HepG2 (cell line): Measurements from ENCODE around the gene TNFAIP2. TPM values are rescaled to one million over a fixed set of nuclear protein-coding genes. Genes with fewer than 3 reads are reported as not detected.
A peak's percentile ranks its signal among the peaks of the same experiment; 100 is the strongest.

Experiments
- ARID2 ChIP-seq: sonication (generic); formaldehyde crosslinking; IDR thresholded peaks from 2 replicates; pipeline ENCODE4 v1.8.1; 2022; ENCODE audit warnings: mild to moderate bottlenecking, missing genetic modification reagents, borderline replicate concordance
- GABPA ChIP-seq, 2 experiments: IDR thresholded peaks; 2 replicates each; pipeline ENCODE4 v1.6.1; 2011 to 2016; ENCODE audit warnings: low read depth in 2 of 2, low read length in 1 of 2, missing biosample characterization in 1 of 2, missing genetic modification characterization in 1 of 2
- GTF3A ChIP-seq: sonication (generic); formaldehyde crosslinking; conservative IDR thresholded peaks from 2 replicates; pipeline ENCODE4 v1.4.0; 2020; ENCODE audit warnings: mild to moderate bottlenecking, missing genetic modification reagents
- HES4 ChIP-seq: sonication (generic); formaldehyde crosslinking; IDR thresholded peaks from 2 replicates; pipeline ENCODE4 v1.9.0; 2021; ENCODE audit warnings: mild to moderate bottlenecking, missing genetic modification reagents, borderline replicate concordance
- HIVEP1 ChIP-seq: sonication (generic); formaldehyde crosslinking; IDR thresholded peaks from 2 replicates; pipeline ENCODE4 v1.4.0; 2020; ENCODE audit warnings: mild to moderate bottlenecking, missing genetic modification reagents
- HMG20A ChIP-seq: IDR thresholded peaks from 2 replicates; pipeline ENCODE4 v1.6.1; 2016; ENCODE audit warnings: borderline replicate concordance
- JUND ChIP-seq: sonication (generic); formaldehyde crosslinking; IDR thresholded peaks from 2 replicates; pipeline ENCODE4 v1.8.0; 2022; ENCODE audit warnings: mild to moderate bottlenecking, missing genetic modification reagents
- KLF9 ChIP-seq: IDR thresholded peaks from 2 replicates; pipeline ENCODE4 v1.6.1; 2016; ENCODE audit warnings: low read depth
- NFIC ChIP-seq: IDR thresholded peaks from 2 replicates; pipeline ENCODE4 v1.6.1; 2012; ENCODE audit warnings: mild to moderate bottlenecking, low read length, inconsistent platforms
- NONO ChIP-seq, 2 experiments: fragments of 450-650 bp in 1 of 2; sonication (generic) in 1 of 2; formaldehyde crosslinking in 1 of 2; IDR thresholded peaks in 1 of 2; conservative IDR thresholded peaks in 1 of 2; 2 replicates each; pipeline versions ENCODE4 v1.6.1 to v1.8.0; 2017 to 2022; ENCODE audit warnings: mild to moderate bottlenecking in 1 of 2, missing genetic modification reagents in 1 of 2, moderate library complexity in 1 of 2
- PAF1 ChIP-seq: IDR thresholded peaks from 2 replicates; pipeline ENCODE4 v1.6.1; 2016; ENCODE audit warnings: missing genetic modification reagents, missing compliant biosample characterization
- PHF20 ChIP-seq: sonication (generic); formaldehyde crosslinking; IDR thresholded peaks from 2 replicates; pipeline ENCODE4 v1.5.0; 2020; ENCODE audit warnings: mild to moderate bottlenecking, missing genetic modification reagents
- SMC3 ChIP-seq: IDR thresholded peaks from 2 replicates; pipeline ENCODE4 v1.6.1; 2011; ENCODE audit warnings: low read length, improper control_type of control experiment
- TBX3 ChIP-seq: fragments of 450-650 bp; IDR thresholded peaks from 2 replicates; pipeline ENCODE4 v1.6.1; 2017; ENCODE audit warnings: antibody characterized with exemption, mild to moderate bottlenecking, inconsistent platforms, borderline replicate concordance
- YY1 ChIP-seq: IDR thresholded peaks from 2 replicates; pipeline ENCODE4 v1.6.1; 2011; ENCODE audit warnings: low read length, low read depth, moderate library complexity, mild to moderate bottlenecking; ENCODE audit not compliant: insufficient read depth, insufficient replicate concordance
- ZFP62 ChIP-seq: sonication (generic); formaldehyde crosslinking; IDR thresholded peaks from 2 replicates; pipeline ENCODE4 v1.4.0; 2020; ENCODE audit warnings: missing genetic modification reagents
- ZNF350 ChIP-seq: sonication (generic); formaldehyde crosslinking; IDR thresholded peaks from 2 replicates; pipeline ENCODE4 v1.4.0; 2020; ENCODE audit warnings: mild to moderate bottlenecking, low read depth, missing genetic modification reagents, borderline replicate concordance
- ZNF501 ChIP-seq: sonication (generic); formaldehyde crosslinking; IDR thresholded peaks from 2 replicates; pipeline ENCODE4 v1.5.1; 2020; ENCODE audit warnings: mild to moderate bottlenecking, moderate library complexity, missing genetic modification reagents
- ZNF607 ChIP-seq: sonication (generic); formaldehyde crosslinking; IDR thresholded peaks from 2 replicates; pipeline ENCODE4 v1.5.1; 2020; ENCODE audit warnings: missing genetic modification reagents, mild to moderate bottlenecking, borderline replicate concordance
- ZNF674 ChIP-seq: sonication (generic); formaldehyde crosslinking; IDR thresholded peaks from 2 replicates; pipeline ENCODE4 v1.5.0; 2020; ENCODE audit warnings: low read depth, mild to moderate bottlenecking, missing genetic modification reagents
- ZNF749 ChIP-seq: sonication (generic); formaldehyde crosslinking; IDR thresholded peaks from 2 replicates; pipeline ENCODE4 v1.8.0; 2022; ENCODE audit warnings: mild to moderate bottlenecking, missing genetic modification reagents, moderate library complexity, borderline replicate concordance
- ZNF790 ChIP-seq: sonication (generic); formaldehyde crosslinking; IDR thresholded peaks from 2 replicates; pipeline ENCODE4 v1.8.0; 2022; ENCODE audit warnings: missing genetic modification reagents, mild to moderate bottlenecking, borderline replicate concordance
- polyA plus RNA-seq, 8 experiments: library from polyadenylated mRNA; depleted of rRNA in 3 of 8; stranded (reverse) in 7 of 8; unstranded in 1 of 8; fragments of >200 nt; fragmentation: Illumina TruSeq in 4 of 8; extraction: Trizol in 4 of 8; gene quantifications; 2 replicates each; pipeline versions ENCODE4 v1.2.1 to v1.2.3, GENCODE V29; 2011 to 2016; ENCODE audit warnings: low read depth in 4 of 8, missing spikeins in 1 of 8, mixed read lengths in 1 of 8; ENCODE audit not compliant: insufficient read depth in 1 of 8
- total RNA-seq, 5 experiments: library from RNA; depleted of rRNA; stranded (reverse); fragments of >200 nt; fragmentation: Illumina TruSeq; extraction: Trizol; gene quantifications; 2 replicates each; pipeline ENCODE4 v1.2.3, GENCODE V29; 2016; ENCODE audit warnings: low read depth in 1 of 5
- TF ChIP-seq, protein P1 (sequence below): sonication (generic); formaldehyde crosslinking; IDR thresholded peaks from 2 replicates; pipeline ENCODE4 v1.9.0; 2022; ENCODE audit warnings: low read depth, missing genetic modification reagents
- TF ChIP-seq, protein P2 (sequence below): sonication (generic); formaldehyde crosslinking; IDR thresholded peaks from 2 replicates; pipeline ENCODE4 v1.5.0; 2020; ENCODE audit warnings: missing genetic modification reagents
- TF ChIP-seq, protein P3 (sequence below): sonication (generic); formaldehyde crosslinking; IDR thresholded peaks from 2 replicates; pipeline ENCODE4 v1.4.0; 2020; ENCODE audit warnings: missing genetic modification reagents

Gene TNFAIP2
- total and polyA plus RNA-seq, 2 of the 13 experiments (the other 11 are each of a cell fraction or from before 2014, with no cell fraction given) = 0.46 to 1.5 TPM

DNA sequence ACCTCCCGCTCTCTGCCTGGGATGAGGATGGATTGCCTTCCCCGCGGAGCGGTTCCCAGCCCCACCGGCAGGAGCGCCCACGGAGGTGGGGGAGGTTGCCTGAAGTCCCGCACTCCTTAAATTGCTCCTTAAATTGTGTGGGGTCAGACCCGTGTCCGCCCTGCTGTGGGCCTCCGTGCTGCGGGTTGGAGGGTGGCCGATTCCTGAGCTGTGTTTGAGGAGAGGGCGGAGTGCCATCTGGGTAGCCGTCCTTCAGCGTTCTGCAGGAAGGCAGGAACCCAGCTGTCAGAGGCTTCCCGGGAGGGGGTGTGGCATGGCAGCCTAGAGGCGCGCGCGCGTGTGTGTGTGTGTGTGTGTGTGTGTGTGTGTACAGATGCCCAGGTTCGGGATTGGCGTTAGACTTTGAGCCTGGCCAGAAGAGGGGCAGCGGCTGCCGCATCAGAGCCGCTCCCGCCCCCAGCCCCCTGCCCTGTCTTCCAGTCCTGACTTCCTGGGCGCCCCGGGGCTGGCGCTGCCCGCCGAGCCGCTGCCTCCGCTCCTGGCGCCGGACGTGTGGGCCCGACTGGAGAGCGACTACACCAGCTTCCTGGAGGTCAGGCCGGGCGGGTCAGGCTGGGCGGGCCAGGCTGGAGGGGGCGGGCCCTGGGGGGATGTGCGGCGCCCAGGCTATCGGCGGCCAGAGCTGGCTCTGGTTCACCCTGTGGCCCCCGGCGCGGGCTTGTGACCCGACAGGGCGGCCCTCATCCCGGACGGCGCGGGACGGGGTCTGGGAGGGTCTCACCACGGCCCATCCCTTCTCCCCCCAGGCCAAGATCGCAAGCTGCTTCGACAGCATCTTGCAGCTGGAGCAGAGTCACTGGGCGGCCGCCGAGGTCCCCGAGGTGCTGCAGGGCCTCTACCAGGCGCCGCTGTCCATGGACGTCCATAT lies 19.5 kb upstream of the TNFAIP2 start (continued):
- peak; percentile 50 for TF ChIP-seq ZNF350 (CRISPR knock-in tag)
- peak; percentile 24; the same call in 1 of the 2 replicates for TF ChIP-seq ZNF607 (CRISPR knock-in tag)
- TF ChIP-seq SMC3 = no peak
- no peak for TF ChIP-seq HMG20A
- peak; percentile 47; the same call in 1 of the 2 replicates for TF ChIP-seq ZNF501 (CRISPR knock-in tag)
- peak; percentile 78 for TF ChIP-seq HIVEP1 (CRISPR knock-in tag)
- 0 out of 2 replicates have a peak, but pooled peaks have one; percentile 67 for TF ChIP-seq KLF9
- peak; percentile 71 for TF ChIP-seq YY1
- TF ChIP-seq, protein P1, sequence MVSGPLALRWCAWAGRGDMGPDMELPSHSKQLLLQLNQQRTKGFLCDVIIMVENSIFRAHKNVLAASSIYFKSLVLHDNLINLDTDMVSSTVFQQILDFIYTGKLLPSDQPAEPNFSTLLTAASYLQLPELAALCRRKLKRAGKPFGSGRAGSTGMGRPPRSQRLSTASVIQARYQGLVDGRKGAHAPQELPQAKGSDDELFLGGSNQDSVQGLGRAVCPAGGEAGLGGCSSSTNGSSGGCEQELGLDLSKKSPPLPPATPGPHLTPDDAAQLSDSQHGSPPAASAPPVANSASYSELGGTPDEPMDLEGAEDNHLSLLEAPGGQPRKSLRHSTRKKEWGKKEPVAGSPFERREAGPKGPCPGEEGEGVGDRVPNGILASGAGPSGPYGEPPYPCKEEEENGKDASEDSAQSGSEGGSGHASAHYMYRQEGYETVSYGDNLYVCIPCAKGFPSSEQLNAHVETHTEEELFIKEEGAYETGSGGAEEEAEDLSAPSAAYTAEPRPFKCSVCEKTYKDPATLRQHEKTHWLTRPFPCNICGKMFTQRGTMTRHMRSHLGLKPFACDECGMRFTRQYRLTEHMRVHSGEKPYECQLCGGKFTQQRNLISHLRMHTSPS = peak; percentile 99
- no peak for TF ChIP-seq NONO (IDR thresholded peaks at IDR 0.05)
- peak; percentile 96 for TF ChIP-seq NONO (CRISPR knock-in tag; conservative IDR thresholded peaks at IDR 0.05)
- TF ChIP-seq ARID2 = no peak
- TF ChIP-seq, protein P2, sequence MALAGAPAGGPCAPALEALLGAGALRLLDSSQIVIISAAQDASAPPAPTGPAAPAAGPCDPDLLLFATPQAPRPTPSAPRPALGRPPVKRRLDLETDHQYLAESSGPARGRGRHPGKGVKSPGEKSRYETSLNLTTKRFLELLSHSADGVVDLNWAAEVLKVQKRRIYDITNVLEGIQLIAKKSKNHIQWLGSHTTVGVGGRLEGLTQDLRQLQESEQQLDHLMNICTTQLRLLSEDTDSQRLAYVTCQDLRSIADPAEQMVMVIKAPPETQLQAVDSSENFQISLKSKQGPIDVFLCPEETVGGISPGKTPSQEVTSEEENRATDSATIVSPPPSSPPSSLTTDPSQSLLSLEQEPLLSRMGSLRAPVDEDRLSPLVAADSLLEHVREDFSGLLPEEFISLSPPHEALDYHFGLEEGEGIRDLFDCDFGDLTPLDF (CRISPR knock-in tag) = no peak
- TF ChIP-seq ZNF749 (CRISPR knock-in tag) = peak; percentile 70; the same call in 1 of the 2 replicates
- TF ChIP-seq HES4 (CRISPR knock-in tag) = peak; percentile 34; the same call in 1 of the 2 replicates
- peak; percentile 82; the same call in 1 of the 2 replicates for TF ChIP-seq GTF3A
- peak; percentile 66; the same call in 1 of the 2 replicates for TF ChIP-seq TBX3
- TF ChIP-seq, protein P3, sequence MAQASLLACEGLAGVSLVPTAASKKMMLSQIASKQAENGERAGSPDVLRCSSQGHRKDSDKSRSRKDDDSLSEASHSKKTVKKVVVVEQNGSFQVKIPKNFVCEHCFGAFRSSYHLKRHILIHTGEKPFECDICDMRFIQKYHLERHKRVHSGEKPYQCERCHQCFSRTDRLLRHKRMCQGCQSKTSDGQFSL (CRISPR knock-in tag) = 0 out of 2 replicates have a peak, but pooled peaks have one; percentile 57
- TF ChIP-seq JUND (CRISPR knock-in tag) = peak; percentile 33; the same call in 1 of the 2 replicates
- TF ChIP-seq ZFP62 (CRISPR knock-in tag) = no peak
- TF ChIP-seq NFIC = 0 out of 2 replicates have a peak, but pooled peaks have one; percentile 23
- no peak; the same call in 1 of the 2 replicates for TF ChIP-seq PAF1 (CRISPR knock-in tag)
- no peak for TF ChIP-seq GABPA (IDR thresholded peaks at IDR 0.05; ENCODE audit: low read depth, low read length)
- peak; percentile 45; the same call in 1 of the 2 replicates for TF ChIP-seq GABPA (CRISPR knock-in tag; IDR thresholded peaks at IDR 0.05; ENCODE audit: low read depth)
- TF ChIP-seq ZNF790 (CRISPR knock-in tag) = peak; percentile 73; the same call in 1 of the 2 replicates
- TF ChIP-seq ZNF674 (CRISPR knock-in tag) = no peak
- TF ChIP-seq PHF20 (CRISPR knock-in tag) = no peak
